ENCODE results near the gene HES4.
"Not testable (repeated sequence)": the region's sequence is repeated elsewhere in the genome, so short reads cannot be mapped to it uniquely, and the experiment has no call there.

Gene HES4

GRCh38 chr1:978835-979743 lies 20.8 kb downstream of the HES4 start:
- no peak for DNase-seq

GRCh38 chr1:978069-978834 lies 21.6 kb downstream of the HES4 start:
- no peak for DNase-seq

GRCh38 chr1:976791-977190 lies 23.1 kb downstream of the HES4 start:
- DNase-seq, result not testable (repeated sequence)

- peak; percentile 77 for DNase-seq
Measured at GRCh38 chr1:975896-976683, 23.8 kb downstream of the HES4 start.

- no peak for DNase-seq
Measured at GRCh38 chr1:975365-975764, 24.5 kb downstream of the HES4 start.

- no peak for DNase-seq
Measured at GRCh38 chr1:974687-975328, 25.1 kb downstream of the HES4 start.

- no peak for DNase-seq
Measured at GRCh38 chr1:974293-974640, 25.6 kb downstream of the HES4 start.

GRCh38 chr1:973459-974292 lies 26.2 kb downstream of the HES4 start:
- DNase-seq, result no peak

- DNase-seq, result no peak
Measured at GRCh38 chr1:972726-973458, 27.0 kb downstream of the HES4 start.

- DNase-seq, result no peak
Measured at GRCh38 chr1:971751-972506, 28.0 kb downstream of the HES4 start.

GRCh38 chr1:970973-971730 lies 28.7 kb downstream of the HES4 start:
- no peak for DNase-seq

GRCh38 chr1:970242-970972 lies 29.5 kb downstream of the HES4 start:
- DNase-seq, result no peak

- DNase-seq, result no peak
Measured at GRCh38 chr1:969260-969855, 30.5 kb downstream of the HES4 start.

GRCh38 chr1:967466-968343 lies 32.2 kb downstream of the HES4 start:
- no peak for DNase-seq

GRCh38 chr1:966704-967300 lies 33.1 kb downstream of the HES4 start:
- DNase-seq, result peak; percentile 89

- peak; percentile 48 for DNase-seq
Measured at GRCh38 chr1:966135-966703, 33.7 kb downstream of the HES4 start, which contains the start of gene PLEKHN1. PLEKHN1 (plus strand) TSS chr1:966482; CDS start chr1:966532, 50 bp downstream.
